Activated CD8-positive, alpha-beta T cell treated with anti-CD3 and anti-CD28 coated beads for 36 hours (primary cell): ENCODE data around the gene ADAM10. TPM values are rescaled to one million over a fixed set of nuclear protein-coding genes. Genes with fewer than 3 reads are reported as not detected.

Source experiments
- ATAC-seq: fragments of 200-7000 bp; cut with Tn5 transposase; one replicate; pipeline ENCODE4 v1.10.0; 2021; ENCODE audit warnings: mild to moderate bottlenecking, moderate library complexity
- CTCF ChIA-PET: fragments of 350-600 bp; sonication (Branson Sonifier 250); formaldehyde crosslinking; loops from one replicate; lab custom pipeline; 2021; ENCODE audit warnings: antibody characterized with exemption; lab: Charles Lee
- POLR2A ChIA-PET: fragments of 350-600 bp; sonication (Branson Sonifier 250); formaldehyde crosslinking; loops from one replicate; lab custom pipeline; 2021; ENCODE audit warnings: antibody characterized with exemption; lab: Charles Lee
- DNase-seq: peaks from one replicate; pipeline ENCODE4 v3.0.0-alpha.2; 2020
- H3K27ac Mint-ChIP-seq: one replicate; pipeline ENCODE4 v1.8.0; 2021; ENCODE audit warnings: mild to moderate bottlenecking, mixed read lengths
- H3K27me3 Mint-ChIP-seq: one replicate; pipeline ENCODE4 v1.8.0; 2021; ENCODE audit warnings: mixed read lengths
- H3K36me3 Mint-ChIP-seq: one replicate; pipeline ENCODE4 v1.8.0; 2021; ENCODE audit warnings: low read depth, mixed read lengths
- H3K4me1 Mint-ChIP-seq: one replicate; pipeline ENCODE4 v1.8.0; 2021; ENCODE audit warnings: low read depth, mixed read lengths
- H3K4me3 Mint-ChIP-seq: one replicate; pipeline ENCODE4 v1.8.0; 2021; ENCODE audit warnings: mild to moderate bottlenecking, moderate library complexity, mixed read lengths
- H3K9me3 Mint-ChIP-seq: one replicate; pipeline ENCODE4 v1.8.0; 2021; ENCODE audit warnings: mixed read lengths
- CTCF ChIP-seq: fragments of 200-600 bp; IDR thresholded peaks from one replicate; pipeline ENCODE4 v1.8.0; 2022; ENCODE audit warnings: antibody characterized with exemption, mild to moderate bottlenecking
- intact Hi-C: fragments of 100-400 bp; cut with micrococcal nuclease; formaldehyde crosslinking; loops from one replicate; pipeline ENCODE4 v1.10.0; 2022
- total RNA-seq, 2 experiments: library from RNA; stranded (reverse); gene quantifications; one replicate each; pipeline ENCODE4 v1.2.3, GENCODE V29; 2021

The ADAM10 gene
- total RNA-seq, 2 experiments from 2014 or later, result 76.4 to 79.4 TPM

- intact Hi-C loops, result no loop called here
- H3K27me3 Mint-ChIP-seq, result no peaks in the 10 kb centered on the region
- H3K4me1 Mint-ChIP-seq, result peaks cover 21% of the 10 kb centered on the region
- H3K9me3 Mint-ChIP-seq, result no peaks in the 10 kb centered on the region
- no peak for TF ChIP-seq CTCF
- no peak for ATAC-seq
- H3K36me3 Mint-ChIP-seq, result no peaks in the 10 kb centered on the region
- POLR2A ChIA-PET, result no interaction called here
- CTCF ChIA-PET, result no interaction called here
- no peak overlapping the region for H3K4me3 Mint-ChIP-seq
- no peak for DNase-seq
- no peak overlapping the region for H3K27ac Mint-ChIP-seq
Observed at GRCh38 chr15:58684751-58685150, 64.8 kb downstream of the ADAM10 start.

- POLR2A ChIA-PET, result no interaction called here
- H3K4me3 Mint-ChIP-seq, result no peak overlapping the region
- intact Hi-C loops, result no loop called here
- no peaks in the 10 kb centered on the region for H3K36me3 Mint-ChIP-seq
- no peak overlapping the region for H3K27ac Mint-ChIP-seq
- no peak for DNase-seq
- CTCF ChIA-PET, result no interaction called here
- no peak for TF ChIP-seq CTCF
- H3K9me3 Mint-ChIP-seq, result no peaks in the 10 kb centered on the region
- no peaks in the 10 kb centered on the region for H3K27me3 Mint-ChIP-seq
- peaks cover 19% of the 10 kb centered on the region for H3K4me1 Mint-ChIP-seq
- no peak for ATAC-seq
Observed at GRCh38 chr15:58684036-58684710, 65.3 kb downstream of the ADAM10 start.

GRCh38 chr15:58682234-58682633, 67.3 kb downstream of the ADAM10 start:
- DNase-seq (no peak), ATAC-seq (no peak)
- intact Hi-C loops, result no loop called here
- POLR2A ChIA-PET, result no interaction called here
- no peaks in the 10 kb centered on the region for H3K36me3 Mint-ChIP-seq
- TF ChIP-seq CTCF, result no peak
- no peak overlapping the region for H3K4me3 Mint-ChIP-seq
- peaks cover 24% of the 10 kb centered on the region for H3K4me1 Mint-ChIP-seq
- no peaks in the 10 kb centered on the region for H3K9me3 Mint-ChIP-seq
- no peak overlapping the region for H3K27ac Mint-ChIP-seq
- H3K27me3 Mint-ChIP-seq, result no peaks in the 10 kb centered on the region
- CTCF ChIA-PET, result no interaction called here

GRCh38 chr15:58678683-58679082, 70.8 kb downstream of the ADAM10 start:
- DNase-seq, result no peak
- Mint-ChIP-seq H3K27ac (no peak overlapping the region), H3K4me3 (no peak overlapping the region), H3K9me3 (no peaks in the 10 kb centered on the region), H3K36me3 (no peaks in the 10 kb centered on the region), H3K4me1 (peaks cover 13% of the 10 kb centered on the region), H3K27me3 (no peaks in the 10 kb centered on the region)
- no peak for TF ChIP-seq CTCF
- ChIA-PET POLR2A (interaction anchor here (0.8 kb wide), 1 partner anchor 13 kb away, joined by 3 read pairs; no protein-coding TSS in a partner anchor), CTCF (interaction anchor here (1.3 kb wide), 1 partner anchor 9 kb away, joined by 3 read pairs; no protein-coding TSS in a partner anchor)
- intact Hi-C loops, result no loop called here
- no peak for ATAC-seq

- Mint-ChIP-seq H3K9me3 (no peaks in the 10 kb centered on the region), H3K4me1 (peaks cover 11% of the 10 kb centered on the region), H3K4me3 (no peak overlapping the region), H3K27me3 (no peaks in the 10 kb centered on the region), H3K27ac (no peak overlapping the region), H3K36me3 (no peaks in the 10 kb centered on the region)
- DNase-seq, result no peak
- CTCF ChIA-PET, result interaction anchor here (0.7 to 1.3 kb wide), 3 partner anchors 8 to 842 kb away, joined by 3 read pairs; no protein-coding TSS in a partner anchor
- TF ChIP-seq CTCF, result no peak
- POLR2A ChIA-PET, result no interaction called here
- ATAC-seq, result no peak
- intact Hi-C loops, result no loop called here
Observed at GRCh38 chr15:58677426-58677825, 72.1 kb downstream of the ADAM10 start.
